DMS 273 (cell line): Measurements from ENCODE around the gene HSPA13.
"Not testable (repeated sequence)": the region's sequence is repeated elsewhere in the genome, so short reads cannot be mapped to it uniquely, and the experiment has no call there.

ENCODE experiments used
- DNase-seq: peaks from one replicate; lab custom pipeline; 2025; ENCODE audit not compliant: unreplicated experiment; lab: John Stamatoyannopoulos, UW

HSPA13 gene, protein sequence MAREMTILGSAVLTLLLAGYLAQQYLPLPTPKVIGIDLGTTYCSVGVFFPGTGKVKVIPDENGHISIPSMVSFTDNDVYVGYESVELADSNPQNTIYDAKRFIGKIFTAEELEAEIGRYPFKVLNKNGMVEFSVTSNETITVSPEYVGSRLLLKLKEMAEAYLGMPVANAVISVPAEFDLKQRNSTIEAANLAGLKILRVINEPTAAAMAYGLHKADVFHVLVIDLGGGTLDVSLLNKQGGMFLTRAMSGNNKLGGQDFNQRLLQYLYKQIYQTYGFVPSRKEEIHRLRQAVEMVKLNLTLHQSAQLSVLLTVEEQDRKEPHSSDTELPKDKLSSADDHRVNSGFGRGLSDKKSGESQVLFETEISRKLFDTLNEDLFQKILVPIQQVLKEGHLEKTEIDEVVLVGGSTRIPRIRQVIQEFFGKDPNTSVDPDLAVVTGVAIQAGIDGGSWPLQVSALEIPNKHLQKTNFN

DNA sequence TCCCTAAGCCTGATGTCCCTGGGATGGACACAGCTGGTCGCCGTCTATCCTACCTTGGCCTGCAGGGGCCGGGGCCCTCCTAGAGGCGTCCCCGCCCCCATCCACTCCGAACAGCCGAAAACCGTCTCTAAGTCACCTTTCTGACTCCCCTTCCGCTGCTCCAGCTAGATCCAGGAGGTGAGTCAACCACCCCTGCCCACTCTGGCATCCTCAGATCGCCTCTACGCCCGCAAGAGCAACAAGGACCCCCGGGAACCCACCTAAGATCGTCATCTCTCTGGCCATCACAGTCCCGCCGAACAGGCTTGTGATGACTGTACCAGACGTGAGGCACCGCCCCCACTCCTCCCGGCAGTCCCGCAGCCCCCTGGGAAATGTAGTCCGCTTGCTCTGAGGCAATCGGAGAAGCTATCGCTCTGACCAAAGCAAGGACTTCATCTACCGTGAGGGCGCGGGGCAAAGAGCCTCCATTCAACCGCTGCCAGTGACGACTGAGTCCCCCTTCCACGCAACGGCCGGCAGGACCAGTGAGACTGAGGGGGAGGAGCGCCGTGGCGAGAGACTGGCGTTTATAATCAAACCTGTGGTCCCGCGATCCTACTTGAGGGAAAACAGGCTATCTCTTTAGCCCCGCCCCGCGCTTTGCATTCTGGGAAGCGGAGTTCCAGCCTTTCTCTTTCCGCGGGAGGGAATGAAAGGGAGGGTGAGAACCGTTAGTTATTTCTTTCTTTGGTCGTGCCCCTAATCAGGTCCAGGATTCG lies at the start of gene HSPA13:
TSS of gene HSPA13 (minus strand) at position 312 of the 761 bp plus-strand sequence. CDS start at position 285, 27 bp downstream.
- peak; percentile 100 for DNase-seq

DNA sequence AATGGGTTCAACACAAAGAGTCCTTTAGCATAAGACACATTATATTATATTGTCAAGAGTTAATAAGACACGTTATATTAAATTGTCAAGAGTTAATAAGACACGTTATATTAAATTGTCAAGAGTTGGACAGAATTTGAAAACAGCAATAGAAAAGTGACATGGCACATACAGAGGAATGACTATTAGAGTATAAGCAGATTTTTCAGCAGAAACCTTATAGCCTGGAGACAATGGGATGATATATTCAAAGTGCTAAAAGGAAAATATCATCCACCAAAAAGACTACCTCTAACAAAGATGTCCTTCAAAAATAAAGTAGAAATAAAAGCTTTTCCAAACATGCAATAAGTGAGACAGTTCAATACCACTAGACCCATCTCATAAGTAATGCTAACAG lies 36.0 kb upstream of the HSPA13 start:
- no peak for DNase-seq

GRCh38 chr21:14414932-14415508 lies 32.1 kb upstream of the HSPA13 start:
- no peak for DNase-seq

GRCh38 chr21:14405962-14406361 lies 23.0 kb upstream of the HSPA13 start:
- DNase-seq = no peak

DNA sequence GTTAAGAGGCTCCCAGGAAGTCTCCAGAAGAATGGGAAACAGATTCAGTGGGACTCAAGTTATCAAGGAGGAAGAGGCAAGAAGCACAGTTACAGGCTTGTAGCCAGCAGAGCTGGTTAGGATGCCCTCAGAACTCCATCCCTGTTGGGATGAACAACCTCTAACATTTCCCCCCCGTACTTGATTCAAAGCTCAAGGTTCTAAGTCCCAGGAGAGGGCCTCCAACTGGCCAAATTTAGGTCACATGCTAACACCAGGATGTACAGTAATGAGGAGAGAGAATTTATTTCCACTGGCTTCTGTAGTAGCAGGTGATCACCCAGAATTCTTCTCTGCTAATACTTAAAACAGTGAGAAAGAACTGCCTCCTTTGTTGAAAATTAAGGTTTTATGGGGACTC lies 22.3 kb upstream of the HSPA13 start:
- DNase-seq = no peak

- peak; percentile 56 for DNase-seq
Observed at GRCh38 chr21:14403681-14404318, 20.9 kb upstream of the HSPA13 start.

- DNase-seq = no peak
Observed at GRCh38 chr21:14401217-14401616, 18.3 kb upstream of the HSPA13 start.

DNA sequence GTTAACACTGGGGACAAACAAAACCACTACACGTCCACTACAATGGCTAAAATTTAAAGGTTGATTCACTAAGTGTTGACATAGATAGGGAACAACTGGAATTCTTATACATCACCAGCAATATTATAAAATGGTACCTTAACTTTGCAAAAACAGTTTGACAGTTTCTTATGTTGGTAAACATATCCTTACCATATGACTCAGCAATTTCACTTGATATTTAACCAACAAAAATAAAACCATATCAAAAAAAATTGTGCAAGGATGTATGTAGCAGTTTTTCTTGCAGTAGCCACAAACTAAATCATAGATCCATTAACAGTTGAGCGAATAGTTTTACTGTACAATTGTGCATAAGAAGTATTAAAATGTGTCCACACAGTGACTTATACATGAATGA lies 5.3 kb upstream of the HSPA13 start:
- no peak for DNase-seq

GRCh38 chr21:14384453-14384852 lies 1.5 kb upstream of the HSPA13 start:
- no peak for DNase-seq

DNA sequence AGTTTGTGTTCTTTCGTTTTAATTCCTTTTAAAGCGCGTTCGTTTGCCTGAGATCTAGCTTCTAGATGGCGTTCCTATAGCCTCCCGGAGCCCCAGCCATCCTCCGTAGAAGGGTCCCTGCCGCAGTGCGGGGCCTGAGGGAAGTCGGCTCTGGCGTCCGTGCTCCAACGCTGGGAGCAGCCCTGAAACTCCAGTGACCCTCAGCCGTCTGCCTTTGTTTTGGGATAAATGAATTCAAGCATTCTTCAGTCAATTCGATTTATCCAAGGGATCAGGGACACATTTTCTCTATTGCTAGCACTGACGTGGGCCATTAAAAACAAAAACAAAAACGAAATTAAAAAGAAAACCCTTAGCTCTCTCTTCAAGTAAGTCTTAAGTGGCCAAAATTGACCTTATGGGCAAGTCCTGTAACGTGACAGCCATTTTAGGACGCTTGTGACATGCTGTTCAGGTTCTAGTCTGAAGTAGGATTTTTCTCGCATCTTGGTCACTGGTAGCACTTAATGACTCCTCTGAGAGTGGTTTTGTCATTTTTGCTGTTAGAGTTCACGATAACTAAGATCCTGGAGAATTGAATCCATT lies 742 bp upstream of the HSPA13 start:
- DNase-seq = peak; percentile 90

- DNase-seq = peak; percentile 77
Observed at GRCh38 chr21:14382486-14382834, 486 bp downstream of the HSPA13 start.

DNA sequence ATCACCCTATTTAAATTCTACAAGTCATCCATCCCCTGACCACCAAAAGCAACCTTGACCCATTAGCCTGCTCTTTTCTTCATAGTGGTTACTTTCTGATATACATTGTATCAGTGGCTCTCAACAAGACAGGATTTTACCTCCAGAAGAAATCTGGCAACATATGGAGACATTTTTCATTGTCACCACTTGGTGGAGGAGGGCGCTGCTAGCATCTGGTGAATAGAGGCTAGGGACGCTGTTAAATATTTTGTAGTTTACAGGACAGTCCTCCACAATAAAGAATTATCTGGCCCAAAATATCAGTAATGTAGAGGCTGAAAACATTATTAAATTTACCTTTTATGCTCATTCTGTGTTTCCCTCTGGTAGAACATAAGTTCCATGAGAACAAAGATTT lies 6.1 kb downstream of the HSPA13 start:
- DNase-seq = peak; percentile 36

DNA sequence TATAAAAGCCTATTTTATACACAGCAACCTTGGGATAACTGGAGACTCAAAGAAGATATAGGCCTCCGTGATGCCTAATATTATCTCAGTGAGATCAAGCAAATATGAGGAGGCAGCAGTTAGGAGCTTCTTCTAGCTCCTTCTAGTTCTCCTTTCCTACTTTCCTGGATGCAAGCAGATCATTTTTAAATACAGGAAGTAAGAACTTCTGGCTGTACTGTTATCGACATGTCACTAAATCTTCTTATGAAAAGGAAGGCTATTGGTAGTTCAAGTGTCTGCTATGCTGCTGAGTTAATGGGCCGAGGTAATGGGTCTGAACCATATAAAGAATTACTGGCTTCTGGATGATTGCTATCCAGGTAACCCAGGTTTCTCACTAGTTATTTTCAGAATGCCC lies 15.9 kb downstream of the HSPA13 start:
- no peak for DNase-seq

- no peak for DNase-seq
Observed at GRCh38 chr21:14361958-14362357, 21.0 kb downstream of the HSPA13 start.

GRCh38 chr21:14358775-14359174 lies 24.2 kb downstream of the HSPA13 start:
- no peak for DNase-seq

DNA sequence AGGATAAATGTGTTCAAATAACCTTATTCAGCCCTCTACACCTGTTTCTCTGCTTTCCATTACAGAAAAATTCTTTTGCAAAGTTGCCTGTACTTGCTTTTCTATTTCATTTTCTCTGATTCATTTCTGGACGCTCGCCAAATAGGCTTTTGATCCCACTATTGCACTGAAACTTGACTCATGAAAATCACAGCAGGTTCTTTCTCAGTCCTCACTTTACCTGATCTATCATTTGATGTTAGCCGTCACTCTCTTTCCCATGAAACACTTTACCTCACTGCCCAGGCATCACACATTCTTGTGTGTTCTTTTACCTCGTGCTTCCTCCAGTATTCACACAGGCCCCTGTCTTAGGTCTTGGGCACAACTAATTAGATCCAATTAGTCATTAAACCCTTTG lies 26.2 kb downstream of the HSPA13 start:
- DNase-seq = peak; percentile 3

GRCh38 chr21:14354515-14354914 lies 28.4 kb downstream of the HSPA13 start:
- no peak for DNase-seq

GRCh38 chr21:14353726-14354125 lies 29.2 kb downstream of the HSPA13 start:
- no peak for DNase-seq

- DNase-seq = no peak
Observed at GRCh38 chr21:14353231-14353630, 29.7 kb downstream of the HSPA13 start.

DNA sequence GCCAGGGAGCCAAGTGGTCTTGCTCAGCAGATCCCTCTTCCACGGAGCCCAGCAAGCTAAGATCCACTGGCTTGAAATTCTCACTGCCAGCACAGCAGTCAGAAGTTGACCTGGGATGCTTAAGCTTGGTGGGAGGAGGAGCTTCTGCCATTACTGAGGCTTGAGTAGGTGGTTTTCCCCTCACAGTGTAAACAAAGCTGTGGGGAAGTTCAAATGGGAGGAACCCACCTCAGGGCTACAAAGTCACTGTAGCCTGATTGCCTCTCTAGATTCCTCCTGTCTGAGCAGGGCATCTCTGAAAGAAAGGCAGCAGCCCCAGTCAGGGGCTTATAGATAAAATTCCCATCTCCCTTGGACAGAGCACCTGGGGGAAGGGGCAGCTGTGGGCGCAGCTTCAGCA lies 55.6 kb downstream of the HSPA13 start:
- DNase-seq = not testable (repeated sequence)

DNA sequence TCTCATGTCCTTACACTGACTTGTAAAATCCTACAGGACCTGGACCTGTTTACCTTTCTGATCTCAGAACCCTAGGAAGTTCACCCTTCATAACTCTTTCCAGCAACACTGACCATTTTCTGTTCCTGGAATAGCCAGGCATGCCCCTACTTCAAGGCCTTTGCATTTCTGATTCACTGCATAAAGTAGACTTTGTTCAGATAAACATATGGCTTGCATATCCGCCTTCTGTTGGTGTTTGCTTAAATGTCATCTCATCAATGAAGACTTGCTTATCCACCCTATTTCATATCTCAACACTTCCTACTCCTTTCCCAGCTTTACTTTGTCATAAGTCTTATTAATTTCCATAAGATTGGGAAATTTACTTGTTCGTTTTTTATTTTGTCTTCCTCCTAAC lies 57.4 kb downstream of the HSPA13 start:
- peak; percentile 2 for DNase-seq
